Activated CD8-positive, alpha-beta memory T cell treated with anti-CD3 and anti-CD28 coated beads for 36 hours (primary cell): Measurements from ENCODE around the gene OR5B2. TPM values are rescaled to one million over a fixed set of nuclear protein-coding genes. Genes with fewer than 3 reads are reported as not detected.

Experiments
- total RNA-seq, 2 experiments: library from RNA; stranded (reverse); gene quantifications; one replicate each; pipeline ENCODE4 v1.2.3, GENCODE V29; 2021

OR5B2 gene
- total RNA-seq, 2 experiments from 2014 or later = not detected

Other genes starting within 250 kb of the OR5B2 start
- gene OR9Q2, start 239.1 kb downstream of the OR5B2 start, total RNA-seq = not detected
- not detected for gene OR1S2, start 224.0 kb downstream of the OR5B2 start, total RNA-seq
- gene OR1S1, start 215.4 kb downstream of the OR5B2 start, total RNA-seq = not detected
- gene OR10Q1, start 199.2 kb downstream of the OR5B2 start, total RNA-seq = not detected
- not detected for gene OR10W1, start 159.9 kb downstream of the OR5B2 start, total RNA-seq
- not detected for gene OR5B17, start 69.1 kb downstream of the OR5B2 start, total RNA-seq
- gene OR5B3, start 21.2 kb downstream of the OR5B2 start, total RNA-seq = not detected
- not detected for gene OR5B12, start 14.1 kb upstream of the OR5B2 start, total RNA-seq
- gene OR5B21, start 80.0 kb upstream of the OR5B2 start, total RNA-seq = under 1 TPM; 0.30 to 0.40 TPM
- gene LPXN, start 147.7 kb upstream of the OR5B2 start, total RNA-seq = 100 to 1,000 TPM; 121 to 130 TPM
- gene ZFP91, start 150.9 kb upstream of the OR5B2 start, total RNA-seq = 10 to 100 TPM; 52.7 to 55.6 TPM
- gene CNTF, start 194.5 kb upstream of the OR5B2 start, total RNA-seq = 1 to 10 TPM; 2.2 to 2.3 TPM